Measurements from ENCODE around the gene C1QB. TPM values are rescaled to one million over a fixed set of nuclear protein-coding genes. Genes with fewer than 3 reads are reported as not detected.

C1QB gene
- total and polyA plus RNA-seq, 4 donors: 39.6 to 702 (median 431) TPM

DNA sequence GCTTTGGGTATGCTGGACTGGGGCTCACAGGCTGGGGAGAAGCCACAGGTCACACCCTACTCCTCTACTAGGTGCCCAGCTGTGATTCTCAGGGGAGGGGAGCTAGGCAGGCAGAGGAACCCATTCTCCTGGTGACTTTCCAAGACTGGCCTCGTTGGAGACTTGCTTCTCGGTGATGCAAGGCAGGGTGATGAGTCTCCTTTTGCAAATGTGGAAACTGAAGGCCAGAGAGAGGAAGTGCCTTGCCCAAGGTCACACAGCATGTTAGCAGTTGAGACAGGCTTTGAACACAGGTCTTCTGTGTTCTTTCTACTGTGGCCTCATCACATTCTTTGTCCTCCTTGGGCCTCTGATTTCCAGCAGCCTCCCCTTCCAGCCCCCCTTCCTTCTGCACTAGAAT lies 37.1 kb upstream of the C1QB start:
- ATAC-seq (ENCODE audit: insufficient read depth, low FRiP score) (no peak), DNase-seq (no peak)
- Histone ChIP-seq H3K4me1 (ENCODE audit: control insufficient read depth in 5 of 5, insufficient read depth in 5 of 5, low read length in 5 of 5) (no peaks in the 10 kb centered on the region), H3K27me3 (ENCODE audit: control insufficient read depth in 3 of 3, insufficient read depth in 3 of 3, low read length in 2 of 3) (peaks cover 3 to 21% (median 9%) of the 10 kb centered on the region in 3 donors), H3K27ac (ENCODE audit: low read depth in 1 of 2, low read length in 1 of 2) (no peak overlapping the region), H3K4me3 (no peak overlapping the region), H3K9me3 (ENCODE audit: control insufficient read depth in 4 of 4, insufficient read depth in 3 of 4, low read length in 3 of 4) (peaks cover 0 to 7% (median 0%) of the 10 kb centered on the region in 4 donors), H3K9ac (ENCODE audit: insufficient read depth in 1 of 2, low read length in 2 of 2) (no peak overlapping the region), H3K36me3 (ENCODE audit: control insufficient read depth in 4 of 4, insufficient read depth in 4 of 4, low read length in 4 of 4) (no peaks in the 10 kb centered on the region)
- 56% methylated on average over 2 of the region's 2 CpGs for WGBS, 2 donors
- TF ChIP-seq, protein P1, sequence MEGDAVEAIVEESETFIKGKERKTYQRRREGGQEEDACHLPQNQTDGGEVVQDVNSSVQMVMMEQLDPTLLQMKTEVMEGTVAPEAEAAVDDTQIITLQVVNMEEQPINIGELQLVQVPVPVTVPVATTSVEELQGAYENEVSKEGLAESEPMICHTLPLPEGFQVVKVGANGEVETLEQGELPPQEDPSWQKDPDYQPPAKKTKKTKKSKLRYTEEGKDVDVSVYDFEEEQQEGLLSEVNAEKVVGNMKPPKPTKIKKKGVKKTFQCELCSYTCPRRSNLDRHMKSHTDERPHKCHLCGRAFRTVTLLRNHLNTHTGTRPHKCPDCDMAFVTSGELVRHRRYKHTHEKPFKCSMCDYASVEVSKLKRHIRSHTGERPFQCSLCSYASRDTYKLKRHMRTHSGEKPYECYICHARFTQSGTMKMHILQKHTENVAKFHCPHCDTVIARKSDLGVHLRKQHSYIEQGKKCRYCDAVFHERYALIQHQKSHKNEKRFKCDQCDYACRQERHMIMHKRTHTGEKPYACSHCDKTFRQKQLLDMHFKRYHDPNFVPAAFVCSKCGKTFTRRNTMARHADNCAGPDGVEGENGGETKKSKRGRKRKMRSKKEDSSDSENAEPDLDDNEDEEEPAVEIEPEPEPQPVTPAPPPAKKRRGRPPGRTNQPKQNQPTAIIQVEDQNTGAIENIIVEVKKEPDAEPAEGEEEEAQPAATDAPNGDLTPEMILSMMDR (IDR thresholded peaks at IDR 0.05; ENCODE audit: control extremely low read depth, extremely low read depth): no peak

DNA sequence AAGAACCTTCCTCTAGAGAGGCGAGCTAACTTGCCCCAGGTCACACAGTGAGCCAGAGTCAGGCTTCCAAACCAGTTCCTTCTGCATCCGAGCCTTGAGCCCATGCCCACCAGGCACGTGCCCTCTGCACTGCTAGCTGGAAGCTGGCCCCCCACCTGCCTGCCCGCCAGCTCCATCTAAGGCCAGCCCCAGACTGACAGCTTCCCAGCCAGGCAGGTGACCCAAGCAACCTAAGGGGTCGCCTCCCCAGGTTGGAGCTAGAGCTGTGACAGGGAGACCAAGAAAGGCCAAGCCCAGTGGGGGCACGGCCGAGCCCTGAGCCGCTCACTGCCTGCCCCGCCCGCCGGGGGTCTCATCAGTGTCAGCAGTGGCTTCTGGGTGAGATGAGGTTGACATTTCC lies 36.5 kb upstream of the C1QB start:
- ATAC-seq (ENCODE audit: insufficient read depth, low FRiP score): no peak
- no peaks in the 10 kb centered on the region for H3K36me3 ChIP-seq (ENCODE audit: control insufficient read depth in 4 of 4, insufficient read depth in 4 of 4, low read length in 4 of 4)
- peaks cover 3 to 21% (median 9%) of the 10 kb centered on the region in 3 donors for H3K27me3 ChIP-seq (ENCODE audit: control insufficient read depth in 3 of 3, insufficient read depth in 3 of 3, low read length in 2 of 3)
- H3K9ac ChIP-seq (ENCODE audit: insufficient read depth in 1 of 2, low read length in 2 of 2): no peak overlapping the region
- H3K4me1 ChIP-seq (ENCODE audit: control insufficient read depth in 5 of 5, insufficient read depth in 5 of 5, low read length in 5 of 5): no peaks in the 10 kb centered on the region
- no peak overlapping the region for H3K27ac ChIP-seq (ENCODE audit: low read depth in 1 of 2, low read length in 1 of 2)
- TF ChIP-seq, protein P1 (IDR thresholded peaks at IDR 0.05; ENCODE audit: control extremely low read depth, extremely low read depth): no peak
- H3K4me3 ChIP-seq: no peak overlapping the region
- 50 to 65% methylated on average over 9 to 11 of the region's 11 CpGs for WGBS, 2 donors
- H3K9me3 ChIP-seq (ENCODE audit: control insufficient read depth in 4 of 4, insufficient read depth in 3 of 4, low read length in 3 of 4): peaks cover 0 to 6% (median 0%) of the 10 kb centered on the region in 4 donors
- no peak for DNase-seq

DNA sequence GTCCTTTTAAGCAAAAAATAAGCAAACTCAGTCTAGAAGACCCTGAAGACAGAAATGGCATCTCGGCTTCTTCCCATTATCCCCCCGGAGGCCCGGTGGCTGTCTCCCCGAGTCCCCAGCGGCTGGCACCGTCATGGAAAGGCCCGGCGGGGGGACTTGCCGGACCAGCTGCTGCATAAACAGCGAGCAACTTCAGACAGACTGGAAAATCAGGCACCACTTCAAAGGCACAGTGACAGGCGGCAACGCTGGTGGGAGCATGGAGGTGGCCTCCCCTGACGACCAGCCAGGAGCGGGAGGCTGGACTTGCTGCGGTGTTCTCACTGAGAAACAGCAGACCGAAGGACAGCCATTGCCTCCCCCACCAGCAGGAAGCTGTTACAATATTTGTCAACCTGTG lies 35.0 kb upstream of the C1QB start:
- no peak overlapping the region for H3K9ac ChIP-seq (ENCODE audit: insufficient read depth in 1 of 2, low read length in 2 of 2)
- peak; percentile 15 to 46 (median 42) for DNase-seq
- TF ChIP-seq, protein P1 (IDR thresholded peaks at IDR 0.05; ENCODE audit: control extremely low read depth, extremely low read depth): no peak
- no peaks in the 10 kb centered on the region for H3K4me1 ChIP-seq (ENCODE audit: control insufficient read depth in 5 of 5, insufficient read depth in 5 of 5, low read length in 5 of 5)
- H3K27ac ChIP-seq (ENCODE audit: low read depth in 1 of 2, low read length in 1 of 2): no peak overlapping the region
- H3K36me3 ChIP-seq (ENCODE audit: control insufficient read depth in 4 of 4, insufficient read depth in 4 of 4, low read length in 4 of 4): no peaks in the 10 kb centered on the region
- H3K4me3 ChIP-seq: no peak overlapping the region
- H3K9me3 ChIP-seq (ENCODE audit: control insufficient read depth in 4 of 4, insufficient read depth in 3 of 4, low read length in 3 of 4): peaks cover 0 to 3% (median 0%) of the 10 kb centered on the region in 4 donors
- no peak for ATAC-seq (ENCODE audit: insufficient read depth, low FRiP score)
- peaks cover 3 to 25% (median 9%) of the 10 kb centered on the region in 3 donors for H3K27me3 ChIP-seq (ENCODE audit: control insufficient read depth in 3 of 3, insufficient read depth in 3 of 3, low read length in 2 of 3)
- 27 to 43% methylated on average over 16 of the region's 16 CpGs for WGBS, 2 donors

DNA sequence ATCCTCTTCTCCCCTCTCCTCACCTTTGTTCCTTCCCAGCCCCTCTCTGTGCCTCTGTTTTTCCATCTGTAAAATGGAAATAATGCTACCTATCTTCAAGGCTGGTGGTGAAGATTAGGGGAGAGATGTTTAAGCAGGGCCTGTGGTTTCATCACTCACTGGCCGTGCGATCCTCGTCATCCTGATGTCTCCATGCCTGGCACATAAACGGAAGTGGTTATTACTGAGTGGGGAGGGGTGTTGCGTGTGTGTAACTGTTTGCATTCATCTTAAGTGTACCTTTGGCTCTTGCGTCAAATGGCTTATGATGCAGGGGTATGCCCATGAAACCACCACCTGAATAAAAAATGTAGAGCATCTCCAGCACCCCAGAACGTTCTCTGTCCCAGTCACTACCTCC lies 33.8 kb upstream of the C1QB start:
- H3K4me1 ChIP-seq (ENCODE audit: control insufficient read depth in 5 of 5, insufficient read depth in 5 of 5, low read length in 5 of 5): no peaks in the 10 kb centered on the region
- H3K4me3 ChIP-seq: no peak overlapping the region
- H3K27ac ChIP-seq (ENCODE audit: low read depth in 1 of 2, low read length in 1 of 2): no peak overlapping the region
- DNase-seq: no peak
- 60% methylated on average over 7 of the region's 7 CpGs for WGBS, 2 donors
- no peak for ATAC-seq (ENCODE audit: insufficient read depth, low FRiP score)
- H3K36me3 ChIP-seq (ENCODE audit: control insufficient read depth in 4 of 4, insufficient read depth in 4 of 4, low read length in 4 of 4): no peaks in the 10 kb centered on the region
- H3K9ac ChIP-seq (ENCODE audit: insufficient read depth in 1 of 2, low read length in 2 of 2): no peak overlapping the region
- H3K27me3 ChIP-seq (ENCODE audit: control insufficient read depth in 3 of 3, insufficient read depth in 3 of 3, low read length in 2 of 3): peaks cover 3 to 25% (median 9%) of the 10 kb centered on the region in 3 donors
- peaks cover 0 to 2% (median 0%) of the 10 kb centered on the region in 4 donors for H3K9me3 ChIP-seq (ENCODE audit: control insufficient read depth in 4 of 4, insufficient read depth in 3 of 4, low read length in 3 of 4)
- TF ChIP-seq, protein P1 (IDR thresholded peaks at IDR 0.05; ENCODE audit: control extremely low read depth, extremely low read depth): no peak

Data from lung (tissue), 12 donors.